NCI-H146 treated with DMSO at 0.1 percent for 48 hours (cell line): ENCODE data around the gene RRAS.

Experiments
- DNase-seq: peaks from one replicate; lab custom pipeline; 2025; ENCODE audit not compliant: unreplicated experiment; lab: John Stamatoyannopoulos, UW

RRAS gene

GRCh38 chr19:49640113-49640898 lies at the start of gene RRAS:
Gene RRAS, minus strand, starts transcription at chr19:49640143. Its CDS starts 45 bp downstream, at chr19:49640098.
- DNase-seq, result peak; percentile 100

GRCh38 chr19:49689133-49690078 lies 49.5 kb upstream of the RRAS start, which contains the start of gene ADM5:
Gene ADM5, plus strand, starts transcription at chr19:49689594. Its CDS starts 244 bp downstream, at chr19:49689838.
- DNase-seq, result peak; percentile 75

- no peak for DNase-seq
These were observed 48.7 kb upstream of the RRAS start for GRCh38 chr19:49688531-49689132.

- no peak for DNase-seq
These were observed 47.8 kb upstream of the RRAS start for GRCh38 chr19:49687566-49688316.

GRCh38 chr19:49687150-49687549 lies 47.2 kb upstream of the RRAS start:
- no peak for DNase-seq

GRCh38 chr19:49686503-49687088 lies 46.7 kb upstream of the RRAS start:
- DNase-seq, result no peak

- no peak for DNase-seq
These were observed 45.9 kb upstream of the RRAS start for GRCh38 chr19:49685845-49686332.

- no peak for DNase-seq
These were observed 45.1 kb upstream of the RRAS start for GRCh38 chr19:49684983-49685553.

- no peak for DNase-seq
These were observed 44.5 kb upstream of the RRAS start for GRCh38 chr19:49684251-49684982.

GRCh38 chr19:49683814-49684250 lies 43.9 kb upstream of the RRAS start:
- no peak for DNase-seq

GRCh38 chr19:49682274-49682673 lies 42.3 kb upstream of the RRAS start:
- no peak for DNase-seq

GRCh38 chr19:49681830-49682229 lies 41.9 kb upstream of the RRAS start:
- no peak for DNase-seq

GRCh38 chr19:49680421-49681351 lies 40.7 kb upstream of the RRAS start:
- peak; percentile 84 for DNase-seq

- no peak for DNase-seq
These were observed 39.9 kb upstream of the RRAS start for GRCh38 chr19:49679771-49680413.

GRCh38 chr19:49678985-49679770 lies 39.2 kb upstream of the RRAS start:
- DNase-seq, result no peak

GRCh38 chr19:49677901-49678674 lies 38.1 kb upstream of the RRAS start:
- DNase-seq, result peak; percentile 41
